Kidney glomerular epithelial cell (primary cell): ENCODE data around the gene SERTAD2.

Source experiments
- DNase-seq: peaks from one replicate; lab custom pipeline; 2025; lab: John Stamatoyannopoulos, UW

Gene SERTAD2

DNA sequence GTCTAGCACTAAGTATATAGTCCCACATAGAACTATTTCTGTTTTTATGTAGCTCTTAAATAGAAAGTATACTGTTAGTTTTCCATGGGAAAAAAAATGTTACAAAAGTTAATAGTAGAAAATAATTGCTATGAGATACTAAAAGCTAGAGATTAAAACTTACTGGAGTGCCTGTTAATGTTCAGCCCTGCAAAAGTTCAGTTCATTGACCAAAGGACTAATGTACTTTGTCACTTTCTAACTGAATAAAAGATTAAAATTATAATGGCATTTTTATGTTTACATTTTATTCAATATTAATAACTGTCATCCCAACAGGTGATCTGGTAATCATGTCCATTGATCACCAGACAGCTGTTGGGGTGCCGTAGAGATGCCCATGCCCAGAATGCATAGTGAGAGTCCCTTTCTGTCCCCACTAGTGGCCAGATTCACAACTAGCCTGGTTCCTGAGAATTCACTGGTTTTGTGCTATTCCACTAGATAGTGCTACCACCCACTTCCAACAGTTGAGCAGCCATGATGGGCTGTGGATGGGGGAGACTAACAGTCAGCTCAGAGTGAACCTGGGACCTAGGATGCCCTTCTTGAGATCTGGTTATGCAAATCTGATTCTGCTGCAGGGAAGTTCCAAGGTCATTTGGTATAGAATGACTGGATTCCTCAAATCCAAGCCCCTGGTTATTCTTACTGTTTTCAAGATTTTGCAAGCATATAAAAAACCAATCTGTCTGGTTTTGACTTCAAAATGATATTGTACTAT is 71.8 kb downstream of the SERTAD2 start:
- no peak for DNase-seq
